ENCODE measurements around the gene PTGDS.

Gene PTGDS

GRCh38 chr9:136935651-136936050, 41.7 kb upstream of the PTGDS start:
- Histone ChIP-seq H3K4me3 (ENCODE audit: low read depth, low read length) (no peak overlapping the region), H3K4me1 (ENCODE audit: control insufficient read depth, insufficient read depth, low read length) (no peaks in the 10 kb centered on the region), H3K27ac (ENCODE audit: extremely low read depth, low read depth, low read length) (no peak overlapping the region), H3K36me3 (ENCODE audit: control insufficient read depth in 2 of 2, insufficient read depth in 1 of 2, low read length in 2 of 2) (peaks cover 0 to 25% of the 10 kb centered on the region in 2 experiments; a peak in 2 of 3 replicates), H3K9me3 (ENCODE audit: control insufficient read depth, insufficient read depth, low read depth, low read length) (no peaks in the 10 kb centered on the region)
- POLR2A ChIA-PET, result interaction anchor here (0.7 kb wide), 1 partner anchor 96 kb away, joined by 4 read pairs; no protein-coding TSS in a partner anchor
- CTCF ChIA-PET, result interaction anchor here (1.2 kb wide), 1 partner anchor 8 kb away, joined by 3 read pairs; no protein-coding TSS in a partner anchor
- TF ChIP-seq ZNF292 (tag by site-specific recombination; IDR thresholded peaks at IDR 0.05; ENCODE audit: borderline replicate concordance, low read depth) (no peak), ZNF600 (tag by site-specific recombination; IDR thresholded peaks at IDR 0.05) (no peak), ZNF214 (tag by site-specific recombination; IDR thresholded peaks at IDR 0.05; ENCODE audit: borderline replicate concordance) (no peak), ZNF510 (tag by site-specific recombination; IDR thresholded peaks at IDR 0.05; ENCODE audit: insufficient replicate concordance) (no peak), ZBTB48 (tag by site-specific recombination; IDR thresholded peaks at IDR 0.05) (no peak), ZNF747 (tag by site-specific recombination; IDR thresholded peaks at IDR 0.05) (no peak), ZNF704 (tag by site-specific recombination; IDR thresholded peaks at IDR 0.05) (no peak)

GRCh38 chr9:136936645-136937170, 40.6 kb upstream of the PTGDS start:
- CTCF ChIA-PET, result interaction anchor here (0.7 to 1.1 kb wide), 3 partner anchors 8 to 98 kb away, joined by 3 read pairs; partner anchors contain the start of gene C8G
- Histone ChIP-seq H3K4me1 (ENCODE audit: control insufficient read depth, insufficient read depth, low read length) (no peaks in the 10 kb centered on the region), H3K9me3 (ENCODE audit: control insufficient read depth, insufficient read depth, low read depth, low read length) (no peaks in the 10 kb centered on the region), H3K4me3 (ENCODE audit: low read depth, low read length) (no peak overlapping the region), H3K36me3 (ENCODE audit: control insufficient read depth in 2 of 2, insufficient read depth in 1 of 2, low read length in 2 of 2) (peaks cover 0 to 36% of the 10 kb centered on the region in 2 experiments; a peak in 1 of 3 replicates), H3K27ac (ENCODE audit: extremely low read depth, low read depth, low read length) (no peak overlapping the region)
- no peak for TF ChIP-seq ZBTB48 (tag by site-specific recombination; IDR thresholded peaks at IDR 0.05)
- TF ChIP-seq PRDM10 (tag by site-specific recombination; IDR thresholded peaks at IDR 0.05), result no peak
- no peak for TF ChIP-seq ZNF521 (tag by site-specific recombination; IDR thresholded peaks at IDR 0.05)
- TF ChIP-seq KLF17 (tag by site-specific recombination; IDR thresholded peaks at IDR 0.05), result no peak
- TF ChIP-seq ZNF184 (tag by site-specific recombination; IDR thresholded peaks at IDR 0.05), result no peak
- TF ChIP-seq GLIS2 (tag by site-specific recombination; IDR thresholded peaks at IDR 0.05), result no peak
- POLR2A ChIA-PET, result interaction anchor here (0.6 to 1.4 kb wide), 2 partner anchors 9 to 41 kb away, joined by 4 to 5 read pairs; no protein-coding TSS in a partner anchor

DNA sequence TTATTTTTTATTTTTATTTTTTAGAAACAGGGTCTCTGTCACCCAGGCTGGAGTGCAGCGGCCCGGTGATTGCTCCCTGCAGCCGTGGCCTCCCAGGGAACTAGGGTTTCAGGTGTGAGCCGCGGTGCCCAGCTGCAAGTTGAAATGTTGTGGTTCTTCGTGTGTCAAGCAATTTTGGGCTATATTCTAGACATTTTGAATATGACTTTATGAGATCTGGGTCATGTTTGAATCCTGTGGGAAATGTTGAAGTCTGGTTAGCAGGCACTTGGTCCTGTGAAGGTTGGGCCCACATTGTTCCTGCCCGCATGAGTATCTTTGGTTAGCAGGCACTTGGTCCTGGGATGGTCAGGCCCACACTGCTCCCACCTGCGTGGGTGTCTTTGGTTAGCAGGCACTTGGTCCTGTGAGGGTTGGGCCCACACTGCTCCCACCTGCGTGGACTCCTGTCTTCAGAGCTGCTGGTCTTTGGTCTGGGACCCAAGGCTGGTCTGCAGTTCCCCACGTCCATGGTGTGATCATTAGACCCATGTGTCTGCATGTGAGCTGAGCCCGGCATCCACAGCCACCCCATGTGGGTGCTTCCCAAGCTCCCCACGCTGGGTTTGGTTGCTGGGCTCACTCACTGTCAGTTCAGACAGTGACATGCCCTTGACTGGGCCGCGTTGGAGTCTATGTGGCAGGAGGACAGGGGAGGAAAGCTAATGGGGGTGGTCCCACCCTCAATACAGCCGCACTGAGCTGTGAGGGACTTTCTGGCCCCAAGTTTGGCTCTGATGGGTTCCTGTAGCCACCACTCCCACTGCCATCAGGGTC, 39.9 kb upstream of the PTGDS start:
- no peak overlapping the region for H3K27ac ChIP-seq (ENCODE audit: extremely low read depth, low read depth, low read length)
- ChIA-PET POLR2A (interaction anchor here (1.3 to 1.4 kb wide), 2 partner anchors 10 to 55 kb away, joined by 4 to 6 read pairs; partner anchors contain the start of gene PAXX), CTCF (interaction anchor here (1.1 to 1.9 kb wide), 3 partner anchors 11 to 98 kb away, joined by 3 to 7 read pairs (median 5); no protein-coding TSS in a partner anchor)
- peaks cover 0 to 43% of the 10 kb centered on the region in 2 experiments; a peak in 1 of 3 replicates for H3K36me3 ChIP-seq (ENCODE audit: control insufficient read depth in 2 of 2, insufficient read depth in 1 of 2, low read length in 2 of 2)
- H3K4me1 ChIP-seq (ENCODE audit: control insufficient read depth, insufficient read depth, low read length), result no peaks in the 10 kb centered on the region
- H3K4me3 ChIP-seq (ENCODE audit: low read depth, low read length), result no peak overlapping the region
- no peaks in the 10 kb centered on the region for H3K9me3 ChIP-seq (ENCODE audit: control insufficient read depth, insufficient read depth, low read depth, low read length)
- TF ChIP-seq, protein P1, sequence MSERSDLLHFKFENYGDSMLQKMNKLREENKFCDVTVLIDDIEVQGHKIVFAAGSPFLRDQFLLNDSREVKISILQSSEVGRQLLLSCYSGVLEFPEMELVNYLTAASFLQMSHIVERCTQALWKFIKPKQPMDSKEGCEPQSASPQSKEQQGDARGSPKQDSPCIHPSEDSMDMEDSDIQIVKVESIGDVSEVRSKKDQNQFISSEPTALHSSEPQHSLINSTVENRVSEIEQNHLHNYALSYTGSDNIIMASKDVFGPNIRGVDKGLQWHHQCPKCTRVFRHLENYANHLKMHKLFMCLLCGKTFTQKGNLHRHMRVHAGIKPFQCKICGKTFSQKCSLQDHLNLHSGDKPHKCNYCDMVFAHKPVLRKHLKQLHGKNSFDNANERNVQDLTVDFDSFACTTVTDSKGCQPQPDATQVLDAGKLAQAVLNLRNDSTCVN (tag by site-specific recombination; optimal IDR thresholded peaks at IDR 0.05), result no peak
- TF ChIP-seq ZFHX2 (tag by site-specific recombination; conservative IDR thresholded peaks at IDR 0.05) (peak; percentile 61), EGR2 (tag by site-specific recombination; IDR thresholded peaks at IDR 0.05; ENCODE audit: low read depth) (peak; percentile 75; the same call in 1 of the 2 replicates), ZNF530 (tag by site-specific recombination; IDR thresholded peaks at IDR 0.05; ENCODE audit: low read depth) (no peak), ZNF26 (tag by site-specific recombination; IDR thresholded peaks at IDR 0.05) (peak; percentile 96), GLIS1 (tag by site-specific recombination; IDR thresholded peaks at IDR 0.05) (no peak)

Measured in HEK293 (cell line).